Panc1 (cell line): ENCODE data around the gene UBIAD1. TPM values are rescaled to one million over a fixed set of nuclear protein-coding genes. Genes with fewer than 3 reads are reported as not detected.

ENCODE experiments used
- ATAC-seq: fragments of 200-7000 bp; cut with Tn5 transposase; 2 replicates; pipeline ENCODE4 v1.9.1; 2020; ENCODE audit warnings: mild to moderate bottlenecking, moderate library complexity
- BruUV-seq: library from RNA; stranded (reverse); fragments of 400-500 nt; replicated peaks from 2 replicates; lab custom pipeline; 2021; lab: Mats Ljungman, UMichigan
- CTCF ChIA-PET: fragments of 300-600 bp; sonication (Branson Sonifier 250); formaldehyde crosslinking; loops from one replicate; lab custom pipeline; 2022; ENCODE audit warnings: antibody characterized with exemption; lab: Charles Lee
- POLR2A ChIA-PET: fragments of 300-600 bp; sonication (Branson Sonifier 250); formaldehyde crosslinking; loops from one replicate; lab custom pipeline; 2022; ENCODE audit warnings: antibody characterized with exemption; lab: Charles Lee
- DNase-seq: peaks from one replicate; pipeline ENCODE4 v3.0.0-alpha.2; 2010; ENCODE audit warnings: low read depth, low spot score
- H3K27ac ChIP-seq: 2 replicates; pipeline ENCODE4 v1.5.1; 2011; ENCODE audit warnings: mild to moderate bottlenecking, low read length, inconsistent platforms
- H3K27me3 ChIP-seq: fragments of 200-500 bp; sonication (Bioruptor generic); 2 replicates; pipeline ENCODE4 v1.6.0; 2014; ENCODE audit warnings: low read length, inconsistent platforms; ENCODE audit not compliant: control insufficient read depth, insufficient read depth
- H3K36me3 ChIP-seq: fragments of 200-500 bp; sonication (Bioruptor generic); 2 replicates; pipeline ENCODE4 v1.5.1; 2014; ENCODE audit warnings: inconsistent platforms, mild to moderate bottlenecking, low read length, moderate library complexity; ENCODE audit not compliant: control insufficient read depth, insufficient read depth
- H3K4me1 ChIP-seq: 2 replicates; pipeline ENCODE4 v1.5.1; 2011; ENCODE audit warnings: inconsistent platforms, mild to moderate bottlenecking, low read length, moderate library complexity; ENCODE audit not compliant: control insufficient read depth, insufficient read depth
- H3K4me3 ChIP-seq, 2 experiments: 2 replicates each; pipeline ENCODE4 v1.5.1; 2011 to 2012; ENCODE audit warnings: low read depth in 2 of 2, low read length in 2 of 2, mild to moderate bottlenecking in 2 of 2, inconsistent platforms in 1 of 2, moderate library complexity in 1 of 2
- H3K9me3 ChIP-seq: fragments of 200-500 bp; sonication (Bioruptor generic); 2 replicates; pipeline ENCODE4 v1.5.1; 2014; ENCODE audit warnings: low read depth, mild to moderate bottlenecking, inconsistent platforms, low read length, moderate library complexity; ENCODE audit not compliant: control insufficient read depth, insufficient read depth
- CTCF ChIP-seq: fragments of 450-650 bp; IDR thresholded peaks from 2 replicates; pipeline ENCODE4 v1.5.1; 2017; ENCODE audit warnings: mild to moderate bottlenecking
- POLR2AphosphoS5 ChIP-seq: IDR thresholded peaks from 2 replicates; pipeline ENCODE4 v1.6.1; 2012; ENCODE audit warnings: mild to moderate bottlenecking, low read depth, low read length, moderate library complexity
- REST ChIP-seq, 2 experiments: IDR thresholded peaks; 2 replicates each; pipeline ENCODE4 v1.6.1; 2011 to 2012; ENCODE audit warnings: low read depth in 2 of 2, control low read depth in 1 of 2, low read length in 1 of 2, mild to moderate bottlenecking in 1 of 2, moderate library complexity in 1 of 2; ENCODE audit not compliant: insufficient read depth in 1 of 2
- SIN3A ChIP-seq: IDR thresholded peaks from 2 replicates; pipeline ENCODE4 v1.6.1; 2012; ENCODE audit warnings: low read depth, mild to moderate bottlenecking, low read length, moderate library complexity, borderline replicate concordance; ENCODE audit not compliant: insufficient read depth
- TCF7L2 ChIP-seq: IDR thresholded peaks from 2 replicates; pipeline ENCODE4 v1.6.1; 2011; ENCODE audit warnings: mild to moderate bottlenecking, low read depth, low read length, inconsistent platforms
- in situ Hi-C: cut with HindIII; loops from 2 replicates; pipeline ENCODE4 v1.10.0; 2016; ENCODE audit warnings: low sequenced_read_pairs, low pct_unique_long_range_greater_than_20kb
- intact Hi-C: fragments of 100-400 bp; cut with micrococcal nuclease; formaldehyde crosslinking; loops from one replicate; pipeline ENCODE4 v1.10.0; 2022; ENCODE audit not compliant: unreplicated experiment
- total RNA-seq: library from RNA; stranded (reverse); gene quantifications from one replicate; pipeline ENCODE4 v1.2.1, GENCODE V29; 2021; ENCODE audit not compliant: unreplicated experiment

UBIAD1 gene
- total RNA-seq, 1 experiment from 2014 or later: 24.7 TPM

- H3K27me3 ChIP-seq: no peaks in the 10 kb centered on the region
- H3K9me3 ChIP-seq: no peaks in the 10 kb centered on the region
- no TSS peak for BruUV-seq
- intact Hi-C loops (no loop called here), in situ Hi-C loops (no loop called here)
- no peak overlapping the region for H3K27ac ChIP-seq
- no peak overlapping the region for H3K4me3 ChIP-seq
- no peaks in the 10 kb centered on the region for H3K4me1 ChIP-seq
- POLR2A ChIA-PET: no interaction called here
- no peak for ATAC-seq
- DNase-seq: no peak
- CTCF ChIA-PET: no interaction called here
- H3K36me3 ChIP-seq: no peaks in the 10 kb centered on the region; the same call in 1 of the 2 replicates
- TF ChIP-seq SIN3A (no peak), POLR2AphosphoS5 (no peak), CTCF (no peak), TCF7L2 (no peak), REST (IDR thresholded peaks at IDR 0.05; ENCODE audit: insufficient read depth in 1 of 2, low read depth in 2 of 2, low read length in 1 of 2) (no peak)
These were observed 7.8 kb downstream of the UBIAD1 start for GRCh38 chr1:11280719-11281376.

GRCh38 chr1:11281518-11282331, 8.7 kb downstream of the UBIAD1 start:
- no peaks in the 10 kb centered on the region; the same call in 1 of the 2 replicates for H3K36me3 ChIP-seq
- no peak overlapping the region for H3K27ac ChIP-seq
- BruUV-seq: no TSS peak
- H3K27me3 ChIP-seq: no peaks in the 10 kb centered on the region
- in situ Hi-C loops (no loop called here), intact Hi-C loops (no loop called here)
- no peaks in the 10 kb centered on the region for H3K4me1 ChIP-seq
- ATAC-seq (no peak), DNase-seq (no peak)
- ChIA-PET CTCF (no interaction called here), POLR2A (interaction anchor here (0.7 kb wide), 1 partner anchor 139 kb away, joined by 9 read pairs; no protein-coding TSS in a partner anchor)
- H3K9me3 ChIP-seq: no peaks in the 10 kb centered on the region
- TF ChIP-seq SIN3A: no peak
- no peak for TF ChIP-seq TCF7L2
- no peak for TF ChIP-seq POLR2AphosphoS5
- no peak for TF ChIP-seq CTCF
- TF ChIP-seq REST (IDR thresholded peaks at IDR 0.05; ENCODE audit: insufficient read depth in 1 of 2, low read depth in 2 of 2, low read length in 1 of 2): no peak
- H3K4me3 ChIP-seq: no peak overlapping the region
